OCI-LY3 (cell line): ENCODE data around the gene BPNT1.
A peak's percentile ranks its signal among the peaks of the same experiment; 100 is the strongest.

Experiments used
- H2AFZ ChIP-seq: fragments of 200-600, 300-600 bp; shearing (Covaris generic); 2 replicates; pipeline ENCODE4 v1.6.0; 2014; ENCODE audit warnings: antibody characterized with exemption, low read depth, low read length
- H3K27ac ChIP-seq: fragments of 200-600, 300-600 bp; sonication (generic); 2 replicates; pipeline ENCODE4 v1.5.1; 2014; ENCODE audit warnings: mild to moderate bottlenecking, low read length, moderate library complexity, mixed read lengths
- H3K27me3 ChIP-seq: fragments of 200-600, 300-600 bp; sonication (generic); 2 replicates; pipeline ENCODE4 v1.6.1; 2014; ENCODE audit warnings: low read depth, low read length, mixed read lengths
- H3K36me3 ChIP-seq: fragments of 200-600, 300-600 bp; sonication (generic); replicated peaks from 2 replicates; pipeline ENCODE3; 2014; ENCODE audit warnings: low read depth, low read length, mixed read lengths
- H3K4me1 ChIP-seq: fragments of 300-600, 200-600 bp; sonication (generic); 2 replicates; pipeline ENCODE4 v1.6.1; 2014; ENCODE audit warnings: low read length, mixed read lengths
- H3K4me2 ChIP-seq: fragments of 200-600, 300-600 bp; sonication (generic); 2 replicates; pipeline ENCODE4 v1.6.1; 2014; ENCODE audit warnings: low read length, mixed read lengths
- H3K4me3 ChIP-seq: fragments of 300-600, 200-600 bp; sonication (generic); 2 replicates; pipeline ENCODE4 v1.5.1; 2014; ENCODE audit warnings: antibody characterized with exemption, mild to moderate bottlenecking, low read length, moderate library complexity
- H3K79me2 ChIP-seq: fragments of 300-600, 200-600 bp; shearing (Covaris generic); 2 replicates; pipeline ENCODE4 v1.6.1; 2014; ENCODE audit warnings: mild to moderate bottlenecking, low read length, mixed read lengths
- H3K9ac ChIP-seq: fragments of 300-600, 200-600 bp; shearing (Covaris generic); 2 replicates; pipeline ENCODE4 v1.6.0; 2014; ENCODE audit warnings: mild to moderate bottlenecking, low read length, moderate library complexity
- H3K9me3 ChIP-seq: fragments of 200-600, 300-600 bp; shearing (Covaris generic); 2 replicates; pipeline ENCODE4 v1.6.1; 2014; ENCODE audit warnings: low read length, mixed read lengths; ENCODE audit not compliant: insufficient read depth
- H4K20me1 ChIP-seq: fragments of 200-600, 300-600 bp; sonication (generic); 2 replicates; pipeline ENCODE4 v1.6.1; 2016; ENCODE audit warnings: low read length, mixed read lengths; ENCODE audit not compliant: insufficient read depth
- EZH2phosphoT487 ChIP-seq: fragments of 200-600 bp; shearing (Covaris generic); IDR thresholded peaks from 2 replicates; pipeline ENCODE4 v1.6.1; 2018; ENCODE audit warnings: antibody characterized with exemption, mixed run types, low read depth
- TF ChIP-seq, protein P1 (sequence below): fragments of 200-600, 300-600 bp; sonication (generic); IDR thresholded peaks from 2 replicates; pipeline ENCODE4 v1.5.1; 2014; ENCODE audit warnings: antibody characterized with exemption, low read length, low read depth

BPNT1 gene

DNA sequence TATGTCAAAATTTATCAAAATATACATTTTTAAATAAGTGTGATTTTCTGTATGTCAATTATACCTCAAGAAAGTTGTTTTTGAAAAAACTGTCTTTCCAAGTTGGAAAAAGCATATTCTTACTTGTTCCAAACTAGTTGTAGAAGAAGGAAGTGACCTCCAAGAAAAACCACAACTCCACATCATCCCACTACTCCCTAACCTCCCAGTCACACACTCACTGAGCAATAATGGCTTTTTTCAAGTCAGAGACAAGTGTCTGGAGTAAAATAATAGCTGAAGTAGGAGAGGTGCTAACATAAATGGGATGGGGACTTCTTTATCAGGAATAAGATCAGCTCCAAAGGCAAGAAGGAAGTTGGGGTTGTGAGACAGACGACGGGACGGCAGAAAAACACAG, 56.7 kb downstream of the BPNT1 start:
- H3K9me3 ChIP-seq, result no peaks in the 10 kb centered on the region
- H3K4me2 ChIP-seq, result no peak overlapping the region
- peaks cover 47% of the 10 kb centered on the region for H3K79me2 ChIP-seq
- peaks cover 25% of the 10 kb centered on the region for H4K20me1 ChIP-seq
- no peak overlapping the region for H2AFZ ChIP-seq
- no peak for TF ChIP-seq EZH2phosphoT487
- TF ChIP-seq, protein P1, sequence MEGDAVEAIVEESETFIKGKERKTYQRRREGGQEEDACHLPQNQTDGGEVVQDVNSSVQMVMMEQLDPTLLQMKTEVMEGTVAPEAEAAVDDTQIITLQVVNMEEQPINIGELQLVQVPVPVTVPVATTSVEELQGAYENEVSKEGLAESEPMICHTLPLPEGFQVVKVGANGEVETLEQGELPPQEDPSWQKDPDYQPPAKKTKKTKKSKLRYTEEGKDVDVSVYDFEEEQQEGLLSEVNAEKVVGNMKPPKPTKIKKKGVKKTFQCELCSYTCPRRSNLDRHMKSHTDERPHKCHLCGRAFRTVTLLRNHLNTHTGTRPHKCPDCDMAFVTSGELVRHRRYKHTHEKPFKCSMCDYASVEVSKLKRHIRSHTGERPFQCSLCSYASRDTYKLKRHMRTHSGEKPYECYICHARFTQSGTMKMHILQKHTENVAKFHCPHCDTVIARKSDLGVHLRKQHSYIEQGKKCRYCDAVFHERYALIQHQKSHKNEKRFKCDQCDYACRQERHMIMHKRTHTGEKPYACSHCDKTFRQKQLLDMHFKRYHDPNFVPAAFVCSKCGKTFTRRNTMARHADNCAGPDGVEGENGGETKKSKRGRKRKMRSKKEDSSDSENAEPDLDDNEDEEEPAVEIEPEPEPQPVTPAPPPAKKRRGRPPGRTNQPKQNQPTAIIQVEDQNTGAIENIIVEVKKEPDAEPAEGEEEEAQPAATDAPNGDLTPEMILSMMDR, result no peak
- no peaks in the 10 kb centered on the region for H3K27me3 ChIP-seq
- H3K9ac ChIP-seq, result no peak overlapping the region
- H3K36me3 ChIP-seq, result peaks cover 55% of the 10 kb centered on the region
- peaks cover 12% of the 10 kb centered on the region for H3K4me1 ChIP-seq
- no peak overlapping the region for H3K27ac ChIP-seq
- H3K4me3 ChIP-seq, result no peak overlapping the region

DNA sequence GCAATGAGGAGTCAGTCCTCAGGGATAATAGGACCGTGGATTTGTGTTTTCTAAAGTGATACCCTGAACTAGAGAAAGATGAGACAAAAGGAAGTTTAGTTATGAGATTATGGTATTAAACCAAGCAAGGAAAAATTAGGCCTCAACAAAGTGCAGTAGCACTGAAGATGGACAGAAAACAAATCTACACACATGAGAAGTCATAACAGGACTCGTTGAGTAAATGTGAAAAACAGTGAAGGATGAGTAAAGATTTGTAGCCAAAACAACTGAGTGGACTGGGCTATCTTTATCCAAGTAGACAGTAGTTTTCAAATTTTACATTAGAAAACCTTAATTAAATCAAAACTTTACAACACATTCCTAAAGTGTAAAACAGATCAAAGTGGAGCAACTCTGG, 58.3 kb downstream of the BPNT1 start:
- Histone ChIP-seq H3K9me3 (no peaks in the 10 kb centered on the region), H3K4me2 (peak overlapping the region; percentile 0; the same call in 1 of the 2 replicates), H2AFZ (no peak overlapping the region), H3K36me3 (peaks cover 47% of the 10 kb centered on the region), H3K27me3 (no peaks in the 10 kb centered on the region), H3K27ac (no peak overlapping the region), H3K79me2 (peaks cover 31% of the 10 kb centered on the region), H3K4me3 (no peak overlapping the region), H3K4me1 (peaks cover 12% of the 10 kb centered on the region), H3K9ac (no peak overlapping the region), H4K20me1 (peaks cover 13% of the 10 kb centered on the region)
- no peak for TF ChIP-seq EZH2phosphoT487
- TF ChIP-seq, protein P1, result no peak

DNA sequence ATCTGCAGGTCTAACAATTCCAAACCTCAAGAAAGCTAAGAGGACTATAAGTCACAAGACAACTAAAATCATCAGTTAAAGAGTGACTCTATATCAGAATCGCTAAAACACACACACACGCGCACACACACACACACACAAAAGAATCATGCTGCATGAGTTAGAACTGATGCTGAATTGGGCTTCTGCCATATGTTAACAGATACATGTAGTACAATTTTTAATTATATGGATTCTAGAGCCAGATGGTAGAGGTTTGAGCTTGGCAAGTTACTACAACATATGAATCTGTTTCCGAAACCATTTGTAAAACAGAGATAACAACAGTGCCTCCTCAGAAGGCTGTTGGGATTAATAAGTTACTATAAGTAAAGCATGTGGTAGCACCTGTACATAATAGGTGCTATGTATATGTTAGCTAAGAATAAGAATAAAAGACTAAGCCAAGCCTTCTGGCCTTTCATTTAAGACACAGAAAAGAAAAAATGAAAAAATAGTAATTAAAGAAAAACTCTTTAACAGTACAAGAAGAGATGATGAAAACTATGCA, 61.2 kb downstream of the BPNT1 start:
- no peak overlapping the region for H3K9ac ChIP-seq
- TF ChIP-seq, protein P1, result no peak
- no peak for TF ChIP-seq EZH2phosphoT487
- H3K79me2 ChIP-seq, result 0 out of 2 replicates have a peak, but pooled peaks cover 8% of the 10 kb centered on the region
- H3K4me3 ChIP-seq, result no peak overlapping the region
- H3K4me2 ChIP-seq, result no peak overlapping the region
- H3K4me1 ChIP-seq, result peaks cover 12% of the 10 kb centered on the region
- H2AFZ ChIP-seq, result no peak overlapping the region
- H3K36me3 ChIP-seq, result peaks cover 54% of the 10 kb centered on the region
- H3K9me3 ChIP-seq, result no peaks in the 10 kb centered on the region
- peaks cover 2% of the 10 kb centered on the region; the same call in 1 of the 2 replicates for H4K20me1 ChIP-seq
- no peak overlapping the region for H3K27ac ChIP-seq
- no peaks in the 10 kb centered on the region for H3K27me3 ChIP-seq

DNA sequence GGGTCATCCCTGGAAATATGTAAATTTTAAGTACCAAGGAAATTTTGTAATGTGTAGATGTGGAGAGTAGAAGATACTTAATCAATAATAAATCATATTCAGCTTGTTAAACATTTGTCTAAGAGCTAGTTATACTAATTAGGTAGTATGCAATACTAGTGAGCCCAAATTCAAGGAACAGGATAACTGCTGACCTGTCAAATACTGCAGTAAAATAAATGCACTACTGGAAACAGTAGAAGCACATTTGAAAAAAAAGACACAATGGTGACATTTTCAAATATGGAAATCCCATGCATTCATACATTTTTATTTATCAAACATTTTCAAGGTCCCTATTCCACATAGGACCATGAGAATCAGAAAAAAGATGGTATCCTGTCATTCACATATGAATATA, 70.5 kb downstream of the BPNT1 start:
- Histone ChIP-seq H3K9ac (no peak overlapping the region), H3K27ac (no peak overlapping the region), H3K4me2 (no peak overlapping the region), H3K4me3 (no peak overlapping the region), H3K9me3 (no peaks in the 10 kb centered on the region), H3K27me3 (no peaks in the 10 kb centered on the region), H3K4me1 (no peaks in the 10 kb centered on the region), H3K79me2 (no peaks in the 10 kb centered on the region), H2AFZ (no peak overlapping the region), H3K36me3 (peaks cover 65% of the 10 kb centered on the region), H4K20me1 (no peaks in the 10 kb centered on the region)
- TF ChIP-seq EZH2phosphoT487, result no peak
- TF ChIP-seq, protein P1, result no peak
